Mucosa of stomach (tissue), 1 donor: Measurements from ENCODE around the gene POU2AF1.

Experiments
- H3K27me3 ChIP-seq: one replicate; pipeline ENCODE4 v1.7.0; 2013; ENCODE audit warnings: mild to moderate bottlenecking, low read length; ENCODE audit not compliant: control insufficient read depth, insufficient read depth
- H3K36me3 ChIP-seq: one replicate; pipeline ENCODE4 v1.7.0; 2013; ENCODE audit warnings: low read length; ENCODE audit not compliant: control insufficient read depth, insufficient read depth
- H3K4me1 ChIP-seq: one replicate; pipeline ENCODE4 v1.7.0; 2013; ENCODE audit warnings: mild to moderate bottlenecking, low read length; ENCODE audit not compliant: control insufficient read depth, insufficient read depth
- H3K4me3 ChIP-seq: one replicate; pipeline ENCODE4 v1.7.0; 2013; ENCODE audit warnings: low read length
- H3K9ac ChIP-seq: one replicate; pipeline ENCODE4 v1.7.0; 2013; ENCODE audit warnings: mild to moderate bottlenecking, low read length, moderate library complexity
- H3K9me3 ChIP-seq: one replicate; pipeline ENCODE4 v1.7.0; 2013; ENCODE audit warnings: mild to moderate bottlenecking, low read length, moderate library complexity; ENCODE audit not compliant: control insufficient read depth
- donor health status: Pancreatic carcinoma.

POU2AF1 gene

DNA sequence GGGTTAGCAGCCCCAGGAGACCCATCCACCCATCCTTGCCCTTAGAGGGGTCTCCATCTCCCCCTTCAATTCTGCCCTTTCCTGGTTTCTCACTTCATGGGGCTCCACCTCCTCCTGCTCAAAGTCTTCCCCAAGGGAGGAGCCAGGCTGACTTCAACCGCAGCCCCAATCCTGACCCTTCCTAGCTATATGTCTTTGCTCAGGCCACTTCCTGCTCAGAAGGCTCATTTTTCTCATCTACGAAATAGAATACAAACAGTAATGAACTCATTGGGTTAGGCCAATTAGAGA lies 24.5 kb downstream of the POU2AF1 start:
- no peak overlapping the region for H3K4me3 ChIP-seq
- H3K27me3 ChIP-seq, result no peaks in the 10 kb centered on the region
- H3K4me1 ChIP-seq, result peaks cover 74% of the 10 kb centered on the region
- H3K36me3 ChIP-seq, result no peaks in the 10 kb centered on the region
- H3K9me3 ChIP-seq, result no peaks in the 10 kb centered on the region
- H3K9ac ChIP-seq, result no peak overlapping the region

GRCh38 chr11:111353776-111354600 lies 25.1 kb downstream of the POU2AF1 start:
- no peaks in the 10 kb centered on the region for H3K36me3 ChIP-seq
- H3K4me1 ChIP-seq, result peaks cover 68% of the 10 kb centered on the region
- no peak overlapping the region for H3K4me3 ChIP-seq
- H3K9ac ChIP-seq, result no peak overlapping the region
- no peaks in the 10 kb centered on the region for H3K27me3 ChIP-seq
- H3K9me3 ChIP-seq, result no peaks in the 10 kb centered on the region

DNA sequence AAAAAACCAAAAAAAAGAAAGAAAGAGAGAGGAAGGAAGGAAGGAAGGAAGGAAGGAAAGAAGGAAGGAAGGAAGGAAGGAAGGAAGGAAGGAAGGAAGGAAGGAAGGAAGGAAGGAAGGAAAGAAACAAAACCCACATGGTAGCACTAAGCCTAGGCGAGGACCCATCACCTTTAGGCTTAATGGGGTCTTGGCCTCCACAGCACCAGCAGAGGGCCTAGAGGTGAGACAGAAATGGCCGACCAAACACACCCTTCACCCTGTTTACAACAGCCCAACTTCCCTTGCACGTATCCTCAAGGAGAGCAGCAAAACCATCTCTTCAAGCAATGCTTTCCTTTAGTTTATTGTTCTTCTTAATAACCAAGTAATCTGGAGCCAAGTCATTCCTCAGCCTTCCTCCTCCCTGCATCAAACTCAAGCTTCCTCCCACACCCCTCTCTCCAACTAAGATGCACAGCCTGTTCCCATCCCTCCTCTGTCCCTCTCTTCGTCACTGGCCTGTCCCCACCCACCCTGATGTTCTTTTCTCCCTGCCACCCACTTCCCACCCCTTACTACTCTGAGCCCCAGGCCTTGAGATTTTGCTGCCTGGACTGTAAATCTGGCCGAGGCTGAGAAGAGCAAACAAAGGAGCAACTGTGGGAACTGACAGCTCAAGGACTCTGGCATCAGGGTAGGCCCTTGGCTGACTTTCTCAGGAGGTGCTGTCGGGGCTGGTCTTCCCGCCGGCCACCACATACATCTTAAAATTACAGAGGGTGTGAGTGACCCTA lies 26.0 kb downstream of the POU2AF1 start:
- no peaks in the 10 kb centered on the region for H3K9me3 ChIP-seq
- H3K4me1 ChIP-seq, result peaks cover 60% of the 10 kb centered on the region
- H3K4me3 ChIP-seq, result no peak overlapping the region
- no peaks in the 10 kb centered on the region for H3K36me3 ChIP-seq
- no peaks in the 10 kb centered on the region for H3K27me3 ChIP-seq
- no peak overlapping the region for H3K9ac ChIP-seq

- Histone ChIP-seq H3K27me3 (no peaks in the 10 kb centered on the region), H3K36me3 (no peaks in the 10 kb centered on the region), H3K9ac (no peak overlapping the region), H3K4me3 (no peak overlapping the region), H3K4me1 (peaks cover 51% of the 10 kb centered on the region), H3K9me3 (no peaks in the 10 kb centered on the region)
Observed at GRCh38 chr11:111352231-111352746, 26.8 kb downstream of the POU2AF1 start.

DNA sequence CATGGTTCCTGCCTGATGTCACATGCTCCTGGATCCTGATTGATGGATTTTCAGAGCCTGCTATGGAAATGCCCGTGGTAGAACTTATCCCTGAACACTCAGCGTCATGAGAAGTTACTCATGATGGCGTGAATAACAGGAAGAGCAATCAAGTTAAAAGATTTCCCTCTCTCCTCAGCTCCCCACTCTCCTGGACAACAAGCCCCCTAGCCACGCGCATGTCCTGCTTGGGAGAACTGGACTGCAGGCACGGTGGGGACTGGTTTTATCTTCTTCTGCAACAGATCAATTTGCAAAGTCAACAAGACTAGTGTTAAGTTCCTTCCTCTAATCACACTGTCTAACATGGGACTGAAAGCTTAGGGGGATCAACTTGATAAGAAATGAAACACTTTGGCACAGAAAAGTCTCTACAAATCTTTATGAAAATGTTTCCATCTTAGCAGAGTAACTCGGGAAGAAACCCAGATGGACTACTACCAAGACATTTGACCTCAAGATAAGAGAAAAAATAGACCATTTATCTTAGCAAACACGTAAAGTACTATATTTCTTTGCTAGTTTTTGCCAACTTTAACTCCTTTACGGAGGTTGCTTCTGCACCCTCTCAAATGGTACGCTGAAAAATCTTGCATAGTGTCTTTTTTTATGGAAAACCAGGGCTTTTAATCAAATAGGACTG lies 27.6 kb downstream of the POU2AF1 start:
- peaks cover 44% of the 10 kb centered on the region for H3K4me1 ChIP-seq
- H3K27me3 ChIP-seq, result no peaks in the 10 kb centered on the region
- H3K36me3 ChIP-seq, result no peaks in the 10 kb centered on the region
- no peak overlapping the region for H3K4me3 ChIP-seq
- no peaks in the 10 kb centered on the region for H3K9me3 ChIP-seq
- H3K9ac ChIP-seq, result no peak overlapping the region

DNA sequence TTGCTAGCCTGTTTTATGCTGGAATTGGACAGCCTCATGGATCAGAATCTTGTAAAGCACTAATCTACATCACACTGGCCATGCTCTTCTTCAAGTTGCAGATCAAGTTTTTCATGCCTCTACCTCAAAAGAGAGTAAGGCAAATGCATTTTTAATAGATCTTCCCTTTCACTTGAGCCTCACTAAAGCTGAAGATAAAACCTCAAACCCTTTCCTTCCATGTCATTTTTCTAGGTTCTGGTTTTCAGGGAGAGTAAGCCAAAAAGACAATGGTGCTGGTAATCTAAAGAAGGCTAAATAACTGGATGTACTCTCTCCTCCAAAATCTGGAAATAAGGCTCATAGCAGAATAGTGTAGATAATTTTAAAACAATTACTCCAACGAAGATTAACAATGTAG lies 28.3 kb downstream of the POU2AF1 start:
- Histone ChIP-seq H3K36me3 (no peaks in the 10 kb centered on the region), H3K27me3 (no peaks in the 10 kb centered on the region), H3K4me3 (no peak overlapping the region), H3K9ac (no peak overlapping the region), H3K4me1 (peaks cover 37% of the 10 kb centered on the region), H3K9me3 (no peaks in the 10 kb centered on the region)

DNA sequence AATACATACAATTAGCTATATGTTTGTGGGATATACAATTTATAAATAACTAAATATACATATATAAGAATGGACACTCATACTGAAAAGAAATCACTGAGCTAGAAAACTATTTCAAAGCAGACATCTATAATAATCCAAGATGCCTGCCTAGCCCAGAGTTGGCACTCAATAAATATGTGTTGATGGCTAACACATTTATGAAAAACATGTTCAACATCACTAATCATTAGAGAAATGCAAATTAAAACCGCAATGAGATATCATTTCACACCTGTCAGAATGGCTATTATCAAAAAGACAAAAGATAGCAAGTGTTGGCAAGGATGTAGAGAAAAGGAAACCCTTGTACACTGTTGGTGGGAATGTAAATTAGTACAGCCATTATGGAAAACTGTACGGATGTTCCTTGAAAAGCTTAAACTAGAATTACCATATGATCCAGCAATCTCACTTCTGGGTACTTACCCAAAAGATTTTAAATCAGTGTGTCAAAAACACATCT lies 29.8 kb downstream of the POU2AF1 start:
- no peaks in the 10 kb centered on the region for H3K9me3 ChIP-seq

DNA sequence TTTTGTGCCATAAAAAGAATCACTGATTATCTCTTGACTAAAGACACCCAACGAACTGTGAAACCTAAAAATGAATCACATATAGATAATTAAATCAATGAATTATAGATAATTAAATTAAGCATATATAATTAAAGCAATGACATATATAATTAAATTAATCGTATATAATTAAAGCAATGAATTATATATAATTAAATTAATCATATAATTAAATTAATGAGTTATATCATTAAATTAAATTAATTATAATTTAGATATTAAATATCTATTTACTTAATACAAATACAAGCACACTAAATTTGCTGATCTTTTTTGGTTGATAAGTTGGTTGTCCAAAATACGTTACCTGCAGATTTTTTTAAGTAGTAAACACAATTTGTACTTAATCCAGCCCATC lies 30.9 kb downstream of the POU2AF1 start:
- H3K9ac ChIP-seq, result no peak overlapping the region
- H3K4me3 ChIP-seq, result no peak overlapping the region
- H3K36me3 ChIP-seq, result no peaks in the 10 kb centered on the region
- no peaks in the 10 kb centered on the region for H3K27me3 ChIP-seq
- H3K9me3 ChIP-seq, result no peaks in the 10 kb centered on the region
- peaks cover 13% of the 10 kb centered on the region for H3K4me1 ChIP-seq

More for the DNA sequence above, 29.8 kb downstream of the POU2AF1 start:
- Histone ChIP-seq H3K9ac (no peak overlapping the region), H3K27me3 (no peaks in the 10 kb centered on the region), H3K4me1 (peaks cover 24% of the 10 kb centered on the region), H3K4me3 (no peak overlapping the region), H3K36me3 (no peaks in the 10 kb centered on the region)

DNA sequence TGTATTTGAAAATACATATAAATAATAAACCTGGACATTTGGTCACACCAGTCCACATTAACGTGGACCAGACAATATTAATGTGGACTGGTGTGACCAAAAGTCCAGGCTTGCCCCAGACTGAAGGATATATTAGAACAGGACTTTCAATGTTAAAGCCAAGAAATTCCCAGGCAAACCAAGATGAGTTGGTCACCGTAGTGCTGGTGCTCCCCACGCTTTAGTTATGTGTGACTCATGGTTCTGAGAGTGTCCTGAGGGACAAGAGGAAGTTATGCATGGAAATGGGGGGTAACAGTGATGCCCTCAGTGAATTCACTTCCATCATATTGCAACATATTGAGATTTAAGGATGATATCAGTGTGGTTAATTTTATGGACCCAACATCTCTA lies 31.4 kb downstream of the POU2AF1 start:
- no peak overlapping the region for H3K4me3 ChIP-seq
- H3K4me1 ChIP-seq, result peaks cover 9% of the 10 kb centered on the region

DNA sequence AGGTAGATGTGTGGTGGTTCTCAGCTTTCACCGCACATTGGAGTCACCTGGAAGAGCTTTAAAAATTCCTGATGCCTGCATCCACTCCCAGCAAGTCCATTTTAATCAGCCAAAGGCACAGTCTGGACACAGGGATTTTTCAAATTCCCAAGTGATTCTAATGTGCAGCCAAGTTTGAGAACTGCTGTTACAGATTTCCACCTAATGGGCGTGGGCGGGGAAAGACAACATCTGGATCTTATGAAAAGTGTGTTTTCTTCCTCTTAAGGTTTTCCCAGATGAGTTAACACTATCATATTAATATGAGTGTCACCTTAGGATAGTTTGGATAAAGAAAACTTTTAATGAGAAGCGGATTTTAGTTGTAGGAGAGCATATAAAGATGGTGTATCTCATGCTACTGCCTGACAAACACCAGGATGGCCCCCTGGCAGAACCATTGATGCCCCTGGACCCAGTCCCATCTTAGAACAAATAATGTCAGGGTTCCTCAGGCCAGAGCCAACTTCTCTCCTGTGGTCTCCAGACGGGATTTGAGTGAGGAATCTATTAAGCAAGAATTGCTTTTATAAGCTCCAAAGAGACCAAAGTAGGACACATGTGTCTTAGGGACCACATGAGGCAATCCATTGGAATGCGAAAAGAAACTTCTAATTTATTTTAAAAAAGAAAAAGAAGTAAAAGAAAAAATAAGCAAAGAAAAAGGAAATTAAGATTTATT lies 31.9 kb downstream of the POU2AF1 start:
- H3K4me3 ChIP-seq, result no peak overlapping the region
- H3K9me3 ChIP-seq, result no peaks in the 10 kb centered on the region
- peaks cover 9% of the 10 kb centered on the region for H3K4me1 ChIP-seq

More for the DNA sequence above, 31.4 kb downstream of the POU2AF1 start:
- H3K9ac ChIP-seq, result no peak overlapping the region
- no peaks in the 10 kb centered on the region for H3K27me3 ChIP-seq
- no peaks in the 10 kb centered on the region for H3K36me3 ChIP-seq
- H3K9me3 ChIP-seq, result no peaks in the 10 kb centered on the region

GRCh38 chr11:111344032-111344431 lies 35.0 kb downstream of the POU2AF1 start:
- no peaks in the 10 kb centered on the region for H3K27me3 ChIP-seq
- H3K4me3 ChIP-seq, result no peak overlapping the region
- no peaks in the 10 kb centered on the region for H3K36me3 ChIP-seq
- H3K9me3 ChIP-seq, result no peaks in the 10 kb centered on the region
- H3K4me1 ChIP-seq, result no peaks in the 10 kb centered on the region
- H3K9ac ChIP-seq, result no peak overlapping the region

More for the DNA sequence above, 31.9 kb downstream of the POU2AF1 start:
- no peaks in the 10 kb centered on the region for H3K36me3 ChIP-seq
- no peak overlapping the region for H3K9ac ChIP-seq
- H3K27me3 ChIP-seq, result no peaks in the 10 kb centered on the region
